ENCODE data around the gene TMEM132C.

- TF ChIP-seq REST (IDR thresholded peaks at IDR 0.05) = no peak
- no peak for TF ChIP-seq ESRRA (IDR thresholded peaks at IDR 0.05; ENCODE audit: borderline replicate concordance, low read length)
- TF ChIP-seq EP300 (IDR thresholded peaks at IDR 0.05) = no peak
- no peak for TF ChIP-seq TFCP2L1 (CRISPR knock-in tag; IDR thresholded peaks at IDR 0.05)
- TF ChIP-seq CTCF (IDR thresholded peaks at IDR 0.05) = no peak
- TF ChIP-seq MAX (IDR thresholded peaks at IDR 0.05) = no peak
- TF ChIP-seq HDAC2 (IDR thresholded peaks at IDR 0.05) = no peak
- no peak for TF ChIP-seq MYC (IDR thresholded peaks at IDR 0.05; ENCODE audit: borderline replicate concordance, low read length)
- no peak for TF ChIP-seq BCL3 (IDR thresholded peaks at IDR 0.05)
- TF ChIP-seq MAFK (IDR thresholded peaks at IDR 0.05; ENCODE audit: partially characterized antibody) = no peak
- no peak for TF ChIP-seq POLR2A (IDR thresholded peaks at IDR 0.05; ENCODE audit: low read length)
Observed at GRCh38 chr12:128578045-128578444, 311.1 kb downstream of the TMEM132C start.
